ENCODE results near the gene HLA-DOA.

Gene HLA-DOA

GRCh38 chr6:32967151-32968091, 42.0 kb downstream of the HLA-DOA start:
- no peak for DNase-seq (ENCODE audit: low read depth in 1 of 2, low spot score in 1 of 2)

- DNase-seq (ENCODE audit: low read depth in 1 of 2, low spot score in 1 of 2), result no peak
Measured at GRCh38 chr6:32964776-32965175, 44.6 kb downstream of the HLA-DOA start.

GRCh38 chr6:32963866-32964265, 45.5 kb downstream of the HLA-DOA start:
- DNase-seq (ENCODE audit: low read depth in 1 of 2, low spot score in 1 of 2), result no peak

DNA sequence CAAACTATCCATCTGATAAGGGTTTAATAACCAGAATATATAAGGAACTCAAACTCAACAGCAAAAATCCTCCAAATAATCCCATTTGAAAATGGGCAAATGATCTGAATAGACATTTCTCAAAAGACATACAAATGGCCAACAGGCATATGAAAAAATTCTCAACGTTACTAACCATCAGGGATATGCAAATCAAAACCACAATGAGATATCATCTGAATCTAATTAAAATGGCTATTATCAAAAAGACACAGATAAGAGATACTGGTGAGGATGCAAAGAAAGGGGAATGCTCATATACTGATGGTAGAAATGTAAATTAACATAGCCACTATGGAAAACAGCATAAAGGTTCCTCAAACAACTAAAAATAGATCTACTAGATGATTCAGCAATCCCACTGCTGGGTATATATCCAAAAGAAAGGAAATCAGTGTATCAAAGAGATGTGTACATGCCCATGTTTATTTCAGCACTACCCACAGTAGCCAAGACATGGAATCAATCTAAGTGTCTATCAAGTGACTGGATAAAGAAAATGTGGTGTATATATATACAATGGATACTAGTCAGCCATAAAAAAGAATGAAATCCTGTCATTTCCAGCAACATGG, 47.1 kb downstream of the HLA-DOA start:
- no peak for DNase-seq (ENCODE audit: low read depth in 1 of 2, low spot score in 1 of 2)

GRCh38 chr6:32960563-32960962, 48.8 kb downstream of the HLA-DOA start:
- DNase-seq (ENCODE audit: low read depth in 1 of 2, low spot score in 1 of 2), result no peak

- DNase-seq (ENCODE audit: low read depth in 1 of 2, low spot score in 1 of 2), result no peak
Measured at GRCh38 chr6:32956176-32956575, 53.2 kb downstream of the HLA-DOA start.

DNA sequence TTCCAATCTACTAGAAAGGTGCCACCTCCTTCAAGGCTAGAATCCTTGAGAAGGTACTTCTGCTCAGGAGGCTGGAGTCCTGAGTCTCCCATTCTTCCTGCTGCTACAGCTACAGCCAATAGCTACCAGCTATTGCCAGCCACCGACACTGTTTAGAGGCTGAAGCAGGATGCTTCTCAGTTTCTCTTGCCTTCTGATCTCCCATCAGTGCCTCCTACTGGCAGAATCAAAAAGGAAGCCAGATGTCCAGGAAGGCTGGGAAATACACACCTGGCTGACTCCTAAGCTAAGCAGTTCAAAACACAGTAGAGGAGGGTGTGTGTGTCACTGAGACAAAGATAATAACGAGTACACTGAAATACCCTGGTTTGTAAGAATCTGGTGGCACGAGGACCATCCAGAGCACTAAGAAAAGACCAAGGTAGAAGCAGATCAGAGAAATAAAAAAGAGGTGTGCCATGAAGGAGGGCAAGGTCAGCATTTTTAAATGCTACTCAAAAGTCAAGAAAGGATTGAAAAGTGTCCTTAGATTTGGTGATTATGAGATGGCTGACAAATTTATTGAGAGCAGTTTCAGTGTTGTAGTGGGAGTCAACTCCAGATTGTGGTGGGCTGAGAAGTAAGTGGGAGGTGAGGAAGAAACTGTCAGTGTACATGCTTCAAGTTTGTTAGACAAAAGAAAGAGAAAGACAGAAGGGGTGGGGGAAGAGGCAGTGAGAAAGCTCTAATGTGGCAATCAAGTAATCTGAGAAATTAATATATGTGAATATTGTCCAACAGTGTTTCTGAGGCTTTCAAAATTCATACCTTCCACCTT, 54.2 kb downstream of the HLA-DOA start:
- DNase-seq (ENCODE audit: low read depth in 1 of 2, low spot score in 1 of 2), result no peak

DNA sequence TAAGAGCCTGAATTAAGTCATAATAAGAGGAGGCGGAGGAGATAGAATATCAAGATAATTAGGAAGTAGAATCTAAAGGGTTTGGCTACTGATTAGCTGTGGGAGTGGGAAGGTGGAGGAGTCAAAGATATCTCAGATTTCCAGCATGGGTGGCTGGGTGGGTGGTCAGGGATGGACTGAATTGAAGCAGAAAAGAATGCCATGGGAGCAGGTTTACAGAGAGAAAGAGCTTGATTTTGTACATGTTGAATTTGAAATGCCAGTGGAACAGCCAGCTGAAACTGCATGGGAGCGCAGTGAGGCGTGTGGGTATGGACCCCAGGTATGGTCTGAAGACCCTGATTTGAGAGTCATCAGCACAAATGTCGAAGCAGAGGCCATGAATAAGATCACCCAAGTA, 55.1 kb downstream of the HLA-DOA start:
- DNase-seq (ENCODE audit: low read depth in 1 of 2, low spot score in 1 of 2), result no peak
